Measurements from ENCODE around the gene AGRN. TPM values are rescaled to one million over a fixed set of nuclear protein-coding genes. Genes with fewer than 3 reads are reported as not detected.
"Not testable (repeated sequence)": the region's sequence is repeated elsewhere in the genome, so short reads cannot be mapped to it uniquely, and the experiment has no call there.

The AGRN gene
- total RNA-seq, 1 donor: 7.9 TPM

DNA sequence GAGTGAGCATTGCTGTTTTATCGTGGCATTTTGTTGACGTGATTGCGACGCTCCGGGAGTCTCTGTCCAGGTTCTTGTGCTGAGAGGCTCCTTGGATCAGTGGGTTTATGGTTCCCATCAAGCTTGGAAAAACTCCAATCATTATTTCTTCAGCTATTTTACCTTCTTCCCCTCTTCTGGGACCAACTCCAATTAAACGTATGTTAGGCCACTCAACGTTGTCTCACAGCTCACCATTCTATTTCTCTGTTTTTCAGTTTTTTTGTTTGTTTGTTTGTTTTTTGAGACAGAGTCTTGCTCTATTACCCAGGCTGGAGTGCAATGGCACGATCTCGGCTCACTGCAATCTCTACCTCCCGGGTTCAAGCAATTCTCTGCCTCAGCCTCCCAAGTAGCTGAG, 28.0 kb upstream of the AGRN start:
- no peak overlapping the region for H3K4me3 ChIP-seq (ENCODE audit: low read depth, low read length)
- DNase-seq (ENCODE audit: low read depth): no peak
- TF ChIP-seq CTCF (IDR thresholded peaks at IDR 0.05; ENCODE audit: insufficient read depth, low read length): no peak

- no peak for DNase-seq (ENCODE audit: low read depth)
- no peak for TF ChIP-seq CTCF (IDR thresholded peaks at IDR 0.05; ENCODE audit: insufficient read depth, low read length)
These were observed 27.6 kb upstream of the AGRN start for GRCh38 chr1:992362-992761.

GRCh38 chr1:993379-993995, 26.4 kb upstream of the AGRN start:
- no peak for TF ChIP-seq CTCF (IDR thresholded peaks at IDR 0.05; ENCODE audit: insufficient read depth, low read length)
- no peak for DNase-seq (ENCODE audit: low read depth)
- H3K4me3 ChIP-seq (ENCODE audit: low read depth, low read length): no peak overlapping the region

More at GRCh38 chr1:992362-992761, 27.6 kb upstream of the AGRN start:
- H3K4me3 ChIP-seq (ENCODE audit: low read depth, low read length): no peak overlapping the region

DNA sequence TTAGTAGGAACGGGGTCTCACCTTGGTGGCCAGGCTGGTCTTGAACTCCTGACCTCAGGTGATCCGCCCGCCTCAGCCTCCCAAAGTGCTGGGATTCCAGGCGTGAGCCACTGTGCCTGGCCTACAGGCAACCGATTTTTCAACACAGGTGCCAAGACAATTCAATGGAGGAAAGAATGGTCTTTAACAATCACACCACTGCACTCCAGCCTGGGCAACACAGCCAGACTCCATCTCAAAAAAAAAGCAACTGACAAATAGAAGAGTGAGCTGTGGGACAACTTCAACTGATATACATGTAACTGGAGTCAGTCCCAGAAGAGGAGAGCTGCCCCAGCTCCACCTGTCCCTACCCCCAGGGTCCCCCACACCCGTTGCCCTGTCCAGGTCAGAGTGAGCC, 25.4 kb upstream of the AGRN start:
- not testable (repeated sequence) for H3K4me3 ChIP-seq (ENCODE audit: low read depth, low read length); DNase-seq (ENCODE audit: low read depth)

DNA sequence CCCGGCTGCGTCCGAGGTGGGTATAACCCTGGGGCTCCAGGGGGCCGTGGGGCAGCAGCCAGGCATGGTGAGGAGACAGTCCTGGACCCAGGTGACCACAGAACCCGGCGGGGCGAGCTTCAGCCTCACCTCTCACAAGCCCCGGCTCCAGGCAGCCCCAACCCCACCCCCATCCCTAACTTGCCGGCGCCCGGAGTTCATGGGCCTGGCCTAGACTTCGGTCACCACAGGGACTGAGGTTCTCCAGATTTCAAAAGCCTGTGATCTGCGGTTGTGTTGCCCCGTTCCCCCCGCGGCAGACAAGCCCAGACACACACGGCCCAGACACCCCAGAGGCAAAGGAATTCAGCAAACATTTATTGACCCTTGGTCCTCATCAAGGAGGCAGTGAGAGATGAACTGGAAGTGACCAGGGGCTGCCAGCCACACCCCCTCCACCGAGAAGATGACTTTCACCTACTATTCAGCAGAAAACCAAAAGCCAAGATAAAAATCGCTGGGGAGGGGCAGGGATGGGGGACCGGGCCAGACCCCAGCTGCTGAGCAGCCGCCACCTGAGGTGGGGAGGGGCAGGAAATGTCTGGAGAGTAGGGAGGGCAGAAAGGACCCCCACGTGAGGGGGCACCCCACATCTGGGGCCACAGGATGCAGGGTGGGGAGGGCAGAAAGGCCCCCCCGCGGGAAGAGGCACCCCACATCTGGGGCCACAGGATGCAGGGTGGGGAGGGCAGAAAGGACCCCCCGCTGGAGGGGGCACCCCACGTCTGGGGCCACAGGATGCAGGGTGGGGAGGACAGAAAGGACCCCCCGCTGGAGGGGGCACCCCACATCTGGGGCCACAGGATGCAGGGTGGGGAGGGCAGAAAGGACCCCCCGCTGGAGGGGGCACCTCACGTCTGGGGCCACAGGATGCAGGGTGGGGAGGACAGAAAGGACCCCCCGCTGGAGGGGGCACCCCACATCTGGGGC, 24.0 kb upstream of the AGRN start:
- H3K4me3 ChIP-seq (ENCODE audit: low read depth, low read length): no peak overlapping the region
- TF ChIP-seq CTCF (IDR thresholded peaks at IDR 0.05; ENCODE audit: insufficient read depth, low read length): no peak
- no peak for DNase-seq (ENCODE audit: low read depth)

- DNase-seq (ENCODE audit: low read depth): no peak
- H3K4me3 ChIP-seq (ENCODE audit: low read depth, low read length): no peak overlapping the region
- no peak for TF ChIP-seq CTCF (IDR thresholded peaks at IDR 0.05; ENCODE audit: insufficient read depth, low read length)
These were observed 22.8 kb upstream of the AGRN start for GRCh38 chr1:996851-997712.

GRCh38 chr1:997713-997992, 22.3 kb upstream of the AGRN start:
- H3K4me3 ChIP-seq (ENCODE audit: low read depth, low read length): no peak overlapping the region
- TF ChIP-seq CTCF (IDR thresholded peaks at IDR 0.05; ENCODE audit: insufficient read depth, low read length): no peak
- no peak for DNase-seq (ENCODE audit: low read depth)

All from fibroblast of the aortic adventitia (primary cell).